SK-N-SH (cell line): ENCODE measurements around the gene CHST7.

Experiments used
- JUND ChIP-seq: IDR thresholded peaks from 2 replicates; pipeline ENCODE4 v1.4.0; 2012
- NFIC ChIP-seq: IDR thresholded peaks from 2 replicates; pipeline ENCODE4 v1.4.0; 2012; ENCODE audit warnings: borderline replicate concordance
- USF1 ChIP-seq: IDR thresholded peaks from 2 replicates; pipeline ENCODE4 v1.4.0; 2012; ENCODE audit warnings: low read depth, borderline replicate concordance

GRCh38 chrX:46531442-46531841 lies 42.1 kb upstream of the CHST7 start:
- TF ChIP-seq USF1 (no peak), JUND (no peak), NFIC (no peak)
